HAP-1 (cell line): ENCODE measurements around the gene GLT8D2.

Source experiments
- DNase-seq, 2 experiments: peaks; one replicate each; pipeline ENCODE4 v3.0.0-alpha.2; 2016 to 2020; ENCODE audit warnings: low spot score in 2 of 2
- H3K27me3 ChIP-seq: fragments of 250-450 bp; sonication (Bioruptor Pico); 2 replicates; pipeline ENCODE4 v1.5.1; 2020; ENCODE audit warnings: low read depth, mild to moderate bottlenecking, moderate library complexity
- H3K36me3 ChIP-seq: fragments of 250-450 bp; sonication (Bioruptor Pico); replicated peaks from 2 replicates; pipeline ENCODE4 v1.5.1; 2020; ENCODE audit warnings: mild to moderate bottlenecking
- H3K4me1 ChIP-seq: fragments of 250-450 bp; sonication (Bioruptor Pico); 2 replicates; pipeline ENCODE4 v1.5.1; 2020; ENCODE audit warnings: mild to moderate bottlenecking
- H3K4me3 ChIP-seq: fragments of 250-450 bp; sonication (Bioruptor Pico); 2 replicates; pipeline ENCODE4 v1.5.1; 2020; ENCODE audit warnings: mild to moderate bottlenecking, moderate library complexity
- H3K9me3 ChIP-seq: fragments of 250-450 bp; sonication (Bioruptor Pico); 2 replicates; pipeline ENCODE4 v1.5.1; 2020; ENCODE audit warnings: mild to moderate bottlenecking, moderate library complexity
- in situ Hi-C: fragments of 300-500 bp; cut with MboI; formaldehyde crosslinking; loops from 3 replicates; pipeline ENCODE4 v1.14.3; 2020; ENCODE audit warnings: low sequenced_read_pairs, inconsistent platforms, mixed read lengths

The GLT8D2 gene, protein sequence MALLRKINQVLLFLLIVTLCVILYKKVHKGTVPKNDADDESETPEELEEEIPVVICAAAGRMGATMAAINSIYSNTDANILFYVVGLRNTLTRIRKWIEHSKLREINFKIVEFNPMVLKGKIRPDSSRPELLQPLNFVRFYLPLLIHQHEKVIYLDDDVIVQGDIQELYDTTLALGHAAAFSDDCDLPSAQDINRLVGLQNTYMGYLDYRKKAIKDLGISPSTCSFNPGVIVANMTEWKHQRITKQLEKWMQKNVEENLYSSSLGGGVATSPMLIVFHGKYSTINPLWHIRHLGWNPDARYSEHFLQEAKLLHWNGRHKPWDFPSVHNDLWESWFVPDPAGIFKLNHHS

DNA sequence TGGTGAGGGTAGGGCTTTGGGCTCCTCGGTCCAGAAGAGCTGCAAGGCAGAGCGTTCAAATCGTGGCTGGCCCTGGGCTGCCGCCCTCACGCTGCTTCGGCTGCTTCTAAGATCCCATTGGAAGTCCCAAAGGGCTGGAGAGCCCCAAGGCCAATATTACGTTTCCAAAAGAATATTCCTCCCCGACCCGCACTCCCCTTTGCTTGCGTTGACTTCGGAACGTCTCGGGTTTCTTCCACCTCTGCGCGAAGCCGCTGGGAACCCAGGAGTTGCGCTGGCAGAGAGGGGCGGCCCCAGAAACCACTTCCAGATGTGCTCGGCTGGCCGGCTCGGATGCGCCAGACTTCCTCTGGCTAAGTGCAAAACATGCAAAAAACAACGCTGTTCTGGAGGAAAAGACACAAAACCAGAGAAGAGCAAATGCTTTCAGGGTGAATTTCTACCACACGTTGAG, at the start of gene GLT8D2:
GLT8D2 (minus strand) TSS at position 285 of the 454 bp plus-strand sequence. CDS start 30,539 bp downstream, outside the sequence.
- H3K27me3 ChIP-seq: peaks cover 3% of the 10 kb centered on the region
- peak within 1 kb of the TSS; percentile 17 for H3K4me3 ChIP-seq
- peak; percentile 26 to 63 for DNase-seq
- in situ Hi-C loops: no loop called here
- peaks cover 10% of the 10 kb centered on the region for H3K4me1 ChIP-seq
- H3K36me3 ChIP-seq: no peaks in the 10 kb centered on the region
- no peaks in the 10 kb centered on the region for H3K9me3 ChIP-seq

DNA sequence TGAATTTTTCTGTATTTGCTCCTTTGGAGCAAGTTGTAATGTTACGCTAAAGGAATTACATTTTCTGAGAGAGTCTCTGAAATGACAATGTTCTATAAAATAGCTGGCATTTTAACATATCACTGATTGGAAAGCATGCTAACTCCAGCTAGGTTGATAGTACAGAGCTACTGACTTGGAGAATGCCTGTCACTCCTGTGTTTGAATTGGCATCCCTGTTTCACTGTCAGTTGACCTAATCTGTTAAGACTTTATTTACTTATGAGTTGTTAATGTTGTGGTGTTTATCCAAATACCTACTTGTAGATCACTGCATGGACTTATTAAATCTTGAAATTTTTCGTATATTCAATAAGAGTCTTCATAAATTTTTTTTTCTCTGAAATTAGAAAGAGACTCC, 48.0 kb upstream of the GLT8D2 start:
- H3K36me3 ChIP-seq: peaks cover 10% of the 10 kb centered on the region
- in situ Hi-C loops: no loop called here
- no peak overlapping the region for H3K4me3 ChIP-seq
- H3K4me1 ChIP-seq: no peaks in the 10 kb centered on the region
- H3K27me3 ChIP-seq: no peaks in the 10 kb centered on the region
- no peaks in the 10 kb centered on the region for H3K9me3 ChIP-seq
- no peak for DNase-seq

DNA sequence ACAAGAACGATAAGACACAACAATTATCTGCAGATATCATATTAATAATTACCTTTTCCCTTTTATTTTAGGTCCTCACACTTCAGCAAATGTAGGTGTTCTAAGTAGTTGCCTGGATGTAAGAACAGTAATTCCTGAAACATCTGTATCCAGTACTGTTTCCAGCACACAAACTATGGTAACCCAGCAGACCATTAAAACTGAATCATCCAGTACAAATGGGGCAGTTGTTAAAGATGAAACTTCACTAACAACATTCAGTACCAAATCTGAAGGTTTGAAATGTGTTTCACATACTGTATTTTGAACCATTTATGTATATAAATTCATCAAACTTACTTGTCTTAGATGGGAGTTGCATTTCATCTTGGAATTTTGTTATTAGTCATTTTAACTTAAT, 45.3 kb upstream of the GLT8D2 start:
- no peaks in the 10 kb centered on the region for H3K27me3 ChIP-seq
- peaks cover 9% of the 10 kb centered on the region for H3K36me3 ChIP-seq
- DNase-seq: no peak
- no peaks in the 10 kb centered on the region for H3K9me3 ChIP-seq
- in situ Hi-C loops: no loop called here
- H3K4me3 ChIP-seq: no peak overlapping the region
- H3K4me1 ChIP-seq: no peaks in the 10 kb centered on the region

DNA sequence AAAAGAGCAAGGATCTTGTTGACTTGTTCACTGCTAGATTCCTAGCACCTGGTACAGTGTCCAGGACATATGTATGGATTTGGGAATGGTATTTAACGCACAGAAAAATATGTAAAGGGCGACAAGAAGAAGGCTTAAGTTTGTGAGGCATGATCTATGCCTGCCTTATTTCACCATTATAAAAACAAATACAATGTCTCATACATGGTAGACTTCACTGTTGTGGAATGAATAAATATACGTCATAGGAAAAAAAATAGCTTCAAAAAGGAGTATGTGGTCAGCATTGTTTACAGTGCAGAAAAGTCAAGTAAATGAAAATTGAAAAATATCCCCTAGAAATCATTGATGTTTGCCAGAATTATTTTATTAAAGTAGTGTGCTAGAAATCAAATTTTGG, 44.3 kb upstream of the GLT8D2 start:
- H3K36me3 ChIP-seq: peaks cover 9% of the 10 kb centered on the region

DNA sequence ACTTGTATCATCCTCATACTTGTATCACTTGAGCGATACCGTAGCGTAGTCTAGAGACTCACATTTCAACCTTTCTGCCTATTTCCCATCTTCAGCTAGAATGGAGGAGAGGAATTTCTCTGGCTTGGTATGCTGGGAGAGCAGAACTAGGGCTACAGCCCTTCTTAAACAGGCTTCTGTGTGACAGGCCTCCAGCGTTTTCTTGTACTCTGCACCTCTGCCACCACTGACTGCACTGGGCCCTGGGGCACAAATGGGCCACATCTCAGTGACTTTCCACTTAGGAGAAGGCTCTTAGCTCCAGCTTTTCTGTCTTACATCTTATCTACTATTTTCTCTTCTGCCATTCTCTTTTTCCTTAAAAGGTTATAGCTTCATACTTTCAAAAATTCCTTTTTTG, 41.1 kb upstream of the GLT8D2 start:
- no peaks in the 10 kb centered on the region for H3K27me3 ChIP-seq
- in situ Hi-C loops: no loop called here
- H3K4me3 ChIP-seq: no peak overlapping the region
- no peak for DNase-seq
- no peaks in the 10 kb centered on the region for H3K4me1 ChIP-seq
- H3K9me3 ChIP-seq: no peaks in the 10 kb centered on the region
- H3K36me3 ChIP-seq: peaks cover 7% of the 10 kb centered on the region

More for the DNA sequence above, 44.3 kb upstream of the GLT8D2 start:
- no peak for DNase-seq
- Histone ChIP-seq H3K4me3 (no peak overlapping the region), H3K27me3 (no peaks in the 10 kb centered on the region), H3K4me1 (no peaks in the 10 kb centered on the region), H3K9me3 (no peaks in the 10 kb centered on the region)
- in situ Hi-C loops: no loop called here

DNA sequence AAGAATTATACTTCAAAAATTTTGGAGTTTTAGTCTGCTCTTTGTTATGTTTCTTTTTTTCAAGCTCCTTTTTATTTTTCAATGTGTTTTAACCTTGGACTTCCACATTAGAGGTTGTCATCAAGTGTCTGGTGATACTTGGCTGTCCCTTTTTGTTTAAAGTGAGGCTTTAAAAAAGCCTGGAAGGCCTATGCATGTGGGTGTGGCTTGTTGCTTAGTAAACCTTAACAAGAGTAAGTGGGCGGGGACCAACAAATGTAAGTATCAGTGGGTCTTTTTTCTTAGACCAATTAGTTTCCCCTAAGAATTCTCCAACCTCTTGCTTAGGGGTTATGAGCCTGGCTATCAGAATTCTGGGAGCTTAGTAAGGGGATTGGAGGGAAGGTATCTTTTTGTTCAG, 40.7 kb upstream of the GLT8D2 start:
- H3K4me3 ChIP-seq: no peak overlapping the region
- no peaks in the 10 kb centered on the region for H3K27me3 ChIP-seq
- DNase-seq: peak; percentile 26 to 50
- peaks cover 7% of the 10 kb centered on the region for H3K36me3 ChIP-seq
- H3K9me3 ChIP-seq: no peaks in the 10 kb centered on the region
- no peaks in the 10 kb centered on the region for H3K4me1 ChIP-seq
- in situ Hi-C loops: no loop called here

DNA sequence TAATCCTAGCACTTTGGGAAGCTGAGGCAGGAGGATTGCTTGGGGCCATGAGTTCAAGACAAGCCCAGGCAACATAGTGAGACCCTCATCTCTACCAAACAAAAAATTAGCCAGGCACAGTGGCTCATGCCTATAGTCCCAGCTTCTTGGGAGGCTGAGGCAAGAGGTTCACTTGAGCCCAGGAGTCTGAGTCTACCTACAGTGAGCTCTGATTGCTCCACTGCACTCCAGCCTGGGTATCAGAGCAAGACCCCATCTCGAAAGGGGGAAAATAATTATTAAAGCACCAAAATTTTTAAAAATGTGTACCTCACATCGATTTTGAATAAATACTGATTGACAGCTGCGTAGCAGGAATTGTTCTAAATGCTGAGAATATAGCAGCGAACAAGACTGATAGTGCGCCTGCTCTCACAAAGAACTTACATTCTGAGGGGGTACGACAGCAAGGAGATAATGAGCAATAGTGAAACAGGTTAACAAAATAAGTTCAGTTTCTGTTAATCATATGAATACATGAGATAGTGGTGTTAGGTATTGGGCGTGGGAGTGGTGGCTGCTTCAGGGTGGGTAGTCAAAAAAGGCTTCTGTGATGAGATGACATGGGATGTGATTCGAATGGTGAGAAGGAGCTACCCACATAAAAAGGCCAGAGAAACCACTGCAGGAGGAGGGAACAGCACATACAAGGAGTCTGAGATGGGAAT, 33.9 kb upstream of the GLT8D2 start:
- H3K36me3 ChIP-seq: peaks cover 14% of the 10 kb centered on the region
- H3K4me1 ChIP-seq: no peaks in the 10 kb centered on the region
- H3K27me3 ChIP-seq: no peaks in the 10 kb centered on the region
- DNase-seq: no peak
- no peaks in the 10 kb centered on the region for H3K9me3 ChIP-seq
- in situ Hi-C loops: no loop called here
- no peak overlapping the region for H3K4me3 ChIP-seq

DNA sequence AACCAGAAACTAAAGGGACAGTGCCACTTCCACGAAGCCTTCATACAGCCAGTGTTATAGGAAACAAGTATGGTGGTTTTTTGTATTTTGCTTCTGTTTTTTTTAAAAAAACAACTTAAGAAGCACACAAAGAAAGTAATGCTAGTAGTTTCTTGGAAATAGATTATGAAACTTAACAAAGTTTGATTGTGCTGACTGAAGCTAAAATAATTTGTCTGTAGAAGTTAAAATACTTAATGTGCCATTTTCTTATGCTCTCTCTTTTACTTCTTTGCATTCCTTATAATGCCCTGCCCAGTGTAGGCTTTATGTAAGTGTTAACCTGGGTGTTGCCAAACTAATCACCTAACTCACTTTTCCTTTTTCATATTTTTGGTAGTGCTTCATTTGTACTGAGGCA, 30.8 kb upstream of the GLT8D2 start:
- no peaks in the 10 kb centered on the region for H3K4me1 ChIP-seq
- H3K4me3 ChIP-seq: no peak overlapping the region
- no peaks in the 10 kb centered on the region for H3K27me3 ChIP-seq
- H3K9me3 ChIP-seq: no peaks in the 10 kb centered on the region
- in situ Hi-C loops: no loop called here
- peaks cover 7% of the 10 kb centered on the region for H3K36me3 ChIP-seq
- no peak for DNase-seq

DNA sequence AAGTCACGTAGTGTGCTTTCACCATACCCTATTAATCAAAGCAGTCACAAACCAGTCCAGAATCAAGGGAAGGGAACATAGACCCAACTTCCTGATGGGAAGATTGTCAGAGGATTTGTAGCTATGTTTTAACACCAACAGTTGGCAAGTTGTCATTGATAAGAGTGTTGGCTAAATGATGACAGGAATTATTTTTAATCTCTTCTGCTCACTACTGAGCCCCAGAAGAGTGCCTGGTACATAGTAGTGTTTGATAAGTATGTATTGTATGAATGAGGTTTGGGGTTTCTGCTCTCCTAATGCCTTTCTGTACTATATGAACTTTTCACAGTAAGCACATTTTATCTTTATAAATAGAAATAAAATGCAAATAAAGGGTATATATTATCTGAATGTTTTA, 29.0 kb upstream of the GLT8D2 start:
- no peaks in the 10 kb centered on the region for H3K9me3 ChIP-seq
- H3K4me1 ChIP-seq: no peaks in the 10 kb centered on the region
- no peaks in the 10 kb centered on the region for H3K27me3 ChIP-seq
- in situ Hi-C loops: no loop called here
- no peak overlapping the region for H3K4me3 ChIP-seq
- peaks cover 7% of the 10 kb centered on the region for H3K36me3 ChIP-seq
- DNase-seq: no peak

DNA sequence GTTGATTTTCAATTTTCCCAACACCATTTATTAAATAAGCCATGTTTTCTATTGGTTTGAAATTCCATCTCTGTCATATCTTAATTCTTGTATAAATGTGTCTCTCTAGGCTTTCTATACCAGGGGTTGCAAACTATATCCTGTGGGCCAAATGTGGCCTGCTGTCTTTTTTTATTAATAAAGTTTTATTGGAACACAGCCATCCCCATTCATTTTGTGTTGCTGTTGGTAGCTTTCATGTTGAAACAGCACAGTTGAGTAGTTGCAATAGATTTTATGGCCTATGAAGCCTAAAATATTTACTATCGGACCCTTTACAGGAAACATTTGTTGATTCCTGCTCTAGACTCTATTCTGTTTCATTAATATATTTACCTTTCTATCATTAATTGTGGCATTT, 23.7 kb upstream of the GLT8D2 start:
- Histone ChIP-seq H3K27me3 (no peaks in the 10 kb centered on the region), H3K4me3 (no peak overlapping the region), H3K36me3 (no peaks in the 10 kb centered on the region; the same call in 1 of the 2 replicates), H3K9me3 (no peaks in the 10 kb centered on the region), H3K4me1 (no peaks in the 10 kb centered on the region)
- in situ Hi-C loops: no loop called here
- DNase-seq: no peak

DNA sequence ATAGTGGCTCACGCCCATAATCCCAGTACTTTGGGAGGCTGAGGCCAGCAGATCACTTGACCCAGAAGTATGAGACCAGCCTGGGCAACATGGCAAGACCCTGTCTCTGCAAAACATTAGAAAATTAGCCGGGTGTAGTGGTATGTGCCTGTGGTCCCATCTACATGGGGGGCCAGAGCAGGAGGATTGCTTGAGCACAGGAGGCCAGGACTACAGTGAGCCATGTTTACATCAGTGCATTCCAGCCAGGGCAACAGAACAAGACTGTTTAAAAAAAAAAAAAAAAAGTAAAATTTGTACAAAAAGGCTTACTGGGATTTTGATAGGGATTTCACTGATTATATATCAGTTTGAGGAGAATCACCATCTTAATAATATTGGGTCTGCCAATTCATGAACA, 22.1 kb upstream of the GLT8D2 start:
- Histone ChIP-seq H3K4me1 (no peaks in the 10 kb centered on the region), H3K4me3 (no peak overlapping the region), H3K36me3 (peaks cover 4% of the 10 kb centered on the region; the same call in 1 of the 2 replicates), H3K9me3 (no peaks in the 10 kb centered on the region), H3K27me3 (no peaks in the 10 kb centered on the region)
- no peak for DNase-seq
- in situ Hi-C loops: no loop called here

DNA sequence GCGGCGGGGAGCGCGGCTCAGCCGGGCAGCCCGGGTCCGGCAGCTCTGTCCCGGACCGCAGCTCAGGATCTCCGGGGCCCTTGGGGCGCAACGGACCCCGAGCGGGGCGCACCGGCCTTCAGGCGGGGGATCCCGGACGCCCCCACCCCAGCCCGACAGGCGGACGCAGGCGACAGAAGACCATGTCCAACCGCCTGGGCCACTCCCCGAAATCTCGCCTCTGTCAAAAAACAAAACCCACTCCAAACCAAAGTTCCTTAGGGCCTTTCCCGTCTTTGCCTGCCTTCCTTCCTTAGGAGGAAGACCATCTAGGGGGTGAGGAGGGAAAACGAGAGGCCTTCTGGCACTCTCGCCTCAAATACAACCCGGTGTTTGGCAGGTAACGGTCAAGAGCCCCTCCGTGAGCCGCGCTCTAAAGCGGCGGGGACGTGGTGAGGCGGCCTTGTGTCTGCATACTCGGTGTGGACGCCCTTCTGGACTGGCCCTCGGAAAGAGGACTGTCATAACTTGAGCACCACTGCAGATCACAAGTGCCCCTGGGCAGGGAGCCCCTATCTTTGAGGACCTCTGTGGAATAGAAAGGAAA, 14.9 kb upstream of the GLT8D2 start:
- Histone ChIP-seq H3K27me3 (no peaks in the 10 kb centered on the region; the same call in 1 of the 2 replicates), H3K9me3 (no peaks in the 10 kb centered on the region), H3K4me1 (peaks cover 8% of the 10 kb centered on the region), H3K36me3 (peaks cover 6% of the 10 kb centered on the region; the same call in 1 of the 2 replicates), H3K4me3 (peak overlapping the region; percentile 97)
- in situ Hi-C loops: no loop called here
- DNase-seq: peak in 1 of 2 experiments; percentile 28

DNA sequence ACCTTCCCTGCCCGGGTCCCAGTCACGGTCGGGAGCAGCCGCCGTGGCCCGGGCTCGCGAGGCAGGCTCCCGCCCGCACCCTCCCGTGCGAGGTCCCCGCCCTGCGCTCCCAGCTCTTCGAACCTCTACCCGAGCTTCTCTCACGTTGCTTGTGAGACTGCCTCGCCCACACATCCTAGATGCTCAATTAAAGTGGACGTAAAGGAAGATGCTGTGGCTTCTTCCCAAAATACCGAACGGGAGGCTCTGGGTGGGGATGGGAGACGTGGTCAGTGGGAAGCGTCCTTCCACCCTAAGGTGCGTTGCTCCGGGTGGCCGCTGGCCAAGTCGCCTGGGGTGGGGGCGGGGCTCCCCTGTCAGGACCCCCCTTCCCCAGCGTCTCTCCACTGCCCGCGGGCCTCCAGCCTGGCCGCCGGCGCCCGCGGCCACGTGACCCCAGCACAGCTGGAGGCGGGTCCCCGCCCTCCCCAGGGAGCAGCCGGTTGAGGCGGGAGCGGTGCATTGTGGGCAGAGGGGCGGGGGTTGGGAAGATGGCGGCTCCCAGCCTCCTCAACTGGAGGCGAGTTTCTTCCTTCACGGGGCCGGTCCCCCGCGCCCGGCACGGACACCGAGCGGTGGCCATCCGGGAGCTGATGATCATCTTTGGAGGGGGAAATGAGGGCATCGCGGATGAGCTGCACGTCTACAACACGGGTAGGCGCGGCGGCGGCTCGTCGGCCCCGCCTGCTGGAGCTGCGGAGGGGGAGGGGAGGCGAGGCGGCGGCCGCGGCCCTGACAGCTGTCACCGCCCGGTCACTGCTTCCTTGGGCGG, 14.2 kb upstream of the GLT8D2 start, which contains the start of gene HCFC2:
HCFC2 (plus strand) TSS at position 501 of the 811 bp plus-strand sequence; CDS start at position 531, 30 bp downstream.
- H3K4me3 ChIP-seq: peak within 1 kb of the TSS; percentile 97
- H3K9me3 ChIP-seq: no peaks in the 10 kb centered on the region
- in situ Hi-C loops: no loop called here
- H3K36me3 ChIP-seq: peaks cover 6% of the 10 kb centered on the region; the same call in 1 of the 2 replicates
- peaks cover 8% of the 10 kb centered on the region for H3K4me1 ChIP-seq
- no peaks in the 10 kb centered on the region; the same call in 1 of the 2 replicates for H3K27me3 ChIP-seq
- DNase-seq: peak; percentile 84 to 96
